Right renal pelvis (tissue), 4 donors: Measurements from ENCODE around the gene ZNF175. TPM values are rescaled to one million over a fixed set of nuclear protein-coding genes. Genes with fewer than 3 reads are reported as not detected.
A peak's percentile ranks its signal among the peaks of the same experiment; 100 is the strongest.

ENCODE experiments used
- DNase-seq, 4 donors: peaks; one replicate each; pipeline ENCODE4 v3.0.0-alpha.2; 2013; ENCODE audit warnings: low read depth in 4 of 4, low spot score in 3 of 4, missing footprints in 1 of 4
- polyA plus RNA-seq, 4 donors: library from polyadenylated mRNA; unstranded; fragments of 120-200 nt; gene quantifications; one replicate each; pipeline ENCODE4 v1.2.1, GENCODE V29; 2013; ENCODE audit not compliant: insufficient read length in 4 of 4

Gene ZNF175
- polyA plus RNA-seq, 4 donors, result 14.6 to 19.9 (median 17.6) TPM

GRCh38 chr19:51587264-51588191 is 16.4 kb downstream of the ZNF175 start:
- DNase-seq, result no peak

GRCh38 chr19:51589511-51589910 is 18.4 kb downstream of the ZNF175 start:
- no peak for DNase-seq

- DNase-seq, result no peak
These were observed 19.4 kb downstream of the ZNF175 start for GRCh38 chr19:51590441-51590840.

- no peak for DNase-seq
These were observed 21.4 kb downstream of the ZNF175 start for GRCh38 chr19:51592521-51592920.

GRCh38 chr19:51593138-51593890 is 22.2 kb downstream of the ZNF175 start:
- DNase-seq, result no peak

- DNase-seq, result peak; percentile 92 to 95 (median 94)
These were observed 23.1 kb downstream of the ZNF175 start for GRCh38 chr19:51593969-51594773.

GRCh38 chr19:51594774-51595109 is 23.7 kb downstream of the ZNF175 start:
- no peak for DNase-seq

GRCh38 chr19:51595190-51596175 is 24.4 kb downstream of the ZNF175 start:
- DNase-seq, result no peak

GRCh38 chr19:51598159-51598915 is 27.3 kb downstream of the ZNF175 start:
- DNase-seq, result no peak

- DNase-seq, result no peak
These were observed 28.0 kb downstream of the ZNF175 start for GRCh38 chr19:51599084-51599483.

GRCh38 chr19:51600940-51601580 is 30.0 kb downstream of the ZNF175 start:
- no peak for DNase-seq

- DNase-seq, result no peak
These were observed 31.2 kb downstream of the ZNF175 start for GRCh38 chr19:51602189-51602854.

- no peak for DNase-seq
These were observed 36.0 kb downstream of the ZNF175 start for GRCh38 chr19:51607077-51607476.

- DNase-seq, result peak; percentile 49 to 61 (median 55)
These were observed 37.0 kb downstream of the ZNF175 start for GRCh38 chr19:51607920-51608562.

- DNase-seq, result no peak
These were observed 39.5 kb downstream of the ZNF175 start for GRCh38 chr19:51610576-51610975.

- no peak for DNase-seq
These were observed 43.7 kb downstream of the ZNF175 start for GRCh38 chr19:51614789-51615188.

- DNase-seq, result no peak
These were observed 44.9 kb downstream of the ZNF175 start for GRCh38 chr19:51615991-51616390.
